Fibroblast of skin of left biceps (primary cell): Measurements from ENCODE around the gene GRM8.

Source experiments
- DNase-seq, 2 experiments: peaks; one replicate each; pipeline ENCODE4 v3.0.0-alpha.2; 2013; ENCODE audit warnings: low read depth in 2 of 2

Gene GRM8

DNA sequence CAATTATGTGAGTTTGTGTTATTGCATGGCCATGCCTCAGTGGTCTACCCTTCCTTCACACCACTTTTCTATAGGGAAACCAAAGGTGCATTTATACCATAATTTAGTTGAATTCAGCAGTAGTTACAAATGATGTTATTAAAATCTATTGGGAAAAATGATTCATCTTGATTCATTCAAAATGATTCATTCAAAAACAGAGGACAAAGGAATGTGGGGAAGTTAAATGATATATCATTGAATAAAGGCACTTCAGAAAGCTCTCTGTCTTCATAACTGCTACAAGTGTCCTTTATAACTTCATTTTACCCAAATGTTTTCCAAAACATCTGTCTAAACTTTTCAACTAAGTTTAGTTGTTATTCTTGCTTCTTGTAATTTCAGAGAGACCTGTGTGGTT, 722.9 kb downstream of the GRM8 start:
- peak; percentile 1 to 3 for DNase-seq

DNA sequence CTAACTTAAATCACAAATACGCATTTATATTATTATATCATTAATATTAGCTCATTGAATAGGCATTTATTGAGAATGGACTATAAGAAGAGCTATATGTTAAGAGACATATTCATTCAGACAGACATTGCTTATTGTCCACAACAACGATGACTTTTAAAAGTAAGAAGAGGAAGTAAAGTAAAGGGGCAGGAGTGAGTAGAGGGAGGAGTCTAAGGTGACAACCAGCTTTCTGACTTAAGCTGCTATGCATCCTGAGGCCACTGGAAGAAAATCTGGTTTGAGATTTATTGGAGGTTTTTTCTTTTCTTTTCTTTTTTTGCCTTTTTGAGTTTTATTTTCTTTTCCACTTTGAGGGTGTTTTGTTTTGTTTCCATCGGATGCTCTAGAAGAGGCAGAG, 723.5 kb downstream of the GRM8 start:
- DNase-seq, result no peak

GRCh38 chr7:126525906-126526305, 726.8 kb downstream of the GRM8 start:
- no peak for DNase-seq

GRCh38 chr7:126524967-126525366, 727.8 kb downstream of the GRM8 start:
- DNase-seq, result no peak

GRCh38 chr7:126511046-126511445, 741.7 kb downstream of the GRM8 start:
- DNase-seq, result no peak

GRCh38 chr7:126501617-126502016, 751.1 kb downstream of the GRM8 start:
- no peak for DNase-seq

DNA sequence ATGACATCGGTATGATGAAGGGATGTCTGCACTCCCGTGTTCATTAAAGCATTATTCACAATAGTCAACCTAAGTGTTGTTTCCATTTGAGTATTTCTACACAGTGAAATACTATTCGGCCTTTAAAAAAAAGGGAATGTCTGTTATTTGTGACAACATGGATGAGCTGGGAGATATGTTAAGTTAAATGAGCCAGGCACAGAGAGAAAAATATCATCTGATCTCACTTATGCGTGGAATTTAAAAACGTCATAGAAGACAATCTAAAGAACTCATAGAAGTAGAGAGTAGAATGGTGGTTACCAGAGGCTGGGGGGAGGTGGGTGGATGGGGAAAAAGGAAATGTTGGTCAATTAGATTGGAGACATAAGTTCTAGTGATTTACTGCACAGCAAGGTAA, 753.3 kb downstream of the GRM8 start:
- no peak for DNase-seq

GRCh38 chr7:126495733-126496132, 757.0 kb downstream of the GRM8 start:
- DNase-seq, result no peak

GRCh38 chr7:126495001-126495400, 757.7 kb downstream of the GRM8 start:
- no peak for DNase-seq

- DNase-seq, result no peak
Measured at GRCh38 chr7:126493801-126494200, 758.9 kb downstream of the GRM8 start.

GRCh38 chr7:126489874-126490273, 762.9 kb downstream of the GRM8 start:
- DNase-seq, result no peak

GRCh38 chr7:126487728-126488442, 764.9 kb downstream of the GRM8 start:
- DNase-seq, result no peak

- DNase-seq, result no peak
Measured at GRCh38 chr7:126486806-126487205, 765.9 kb downstream of the GRM8 start.

DNA sequence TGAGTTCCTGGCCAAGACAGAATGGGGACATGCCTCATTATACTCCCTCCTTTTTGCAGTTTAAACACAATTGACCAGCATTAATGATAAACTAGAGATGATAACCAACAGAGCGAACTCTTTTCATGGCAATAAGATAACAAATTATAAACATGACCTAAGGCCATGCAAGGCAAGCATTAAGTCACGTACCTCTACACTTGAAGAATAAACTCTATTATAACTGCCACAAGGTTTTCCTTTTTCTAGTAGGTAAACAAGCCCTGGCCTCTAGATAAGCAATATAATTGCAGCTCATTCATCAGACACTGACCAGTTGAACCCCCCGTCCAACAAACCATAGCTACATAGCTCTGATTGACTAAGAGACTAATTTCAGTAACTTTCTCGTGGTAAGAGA, 767.0 kb downstream of the GRM8 start:
- no peak for DNase-seq

GRCh38 chr7:126483972-126484371, 768.8 kb downstream of the GRM8 start:
- DNase-seq, result no peak

GRCh38 chr7:126472825-126473224, 779.9 kb downstream of the GRM8 start:
- no peak for DNase-seq

- no peak for DNase-seq
Measured at GRCh38 chr7:126462405-126462804, 790.3 kb downstream of the GRM8 start.

- DNase-seq, result no peak
Measured at GRCh38 chr7:126460664-126461063, 792.1 kb downstream of the GRM8 start.

DNA sequence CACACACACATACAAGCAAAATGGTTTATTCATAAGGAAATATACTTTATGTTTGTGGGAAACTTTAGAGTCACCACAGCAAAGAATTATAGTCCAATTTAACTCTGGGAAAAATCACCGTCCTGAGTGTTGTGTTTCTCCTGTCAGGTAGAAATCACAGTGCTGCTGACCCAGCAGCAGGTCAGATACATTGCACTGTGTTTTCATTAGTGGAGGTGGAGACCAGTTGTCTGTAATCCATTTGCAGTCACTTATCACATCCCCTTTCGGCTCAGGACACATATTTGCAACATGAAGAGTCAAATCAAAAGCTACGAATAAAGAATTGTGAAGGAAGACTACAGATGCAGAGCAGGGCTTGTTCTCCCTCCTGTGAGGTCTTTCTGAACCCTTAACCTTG, 799.6 kb downstream of the GRM8 start:
- no peak for DNase-seq

GRCh38 chr7:126450269-126450671, 802.5 kb downstream of the GRM8 start:
- no peak for DNase-seq

GRCh38 chr7:126449611-126450268, 803.0 kb downstream of the GRM8 start:
- no peak for DNase-seq

- no peak for DNase-seq
Measured at GRCh38 chr7:126447984-126448383, 804.8 kb downstream of the GRM8 start.

DNA sequence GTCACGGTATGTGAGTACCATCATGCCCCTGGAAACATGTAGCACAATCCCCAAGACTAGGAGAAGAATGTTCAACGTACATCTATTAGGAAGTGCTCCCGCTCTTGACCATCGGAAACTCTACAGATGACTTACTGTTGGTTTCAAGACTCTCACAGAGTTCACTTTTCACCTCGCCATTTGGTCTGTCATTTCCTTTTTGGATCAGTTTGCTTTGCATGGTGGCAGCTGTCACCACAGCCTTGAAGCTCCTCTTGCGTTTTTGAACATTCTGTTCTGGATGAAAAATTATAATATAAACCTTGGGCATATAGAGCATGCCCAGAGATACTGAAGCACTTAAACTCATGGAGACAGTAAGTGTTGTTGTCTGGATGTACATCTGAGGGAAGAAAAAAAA, 806.8 kb downstream of the GRM8 start:
- no peak for DNase-seq

- DNase-seq, result no peak
Measured at GRCh38 chr7:126443951-126444350, 808.8 kb downstream of the GRM8 start.
